Peyer's patch (tissue), 4 donors: Measurements from ENCODE around the gene ORC1. TPM values are rescaled to one million over a fixed set of nuclear protein-coding genes. Genes with fewer than 3 reads are reported as not detected.

ENCODE experiments used
- DNase-seq, 3 donors: peaks; one replicate each; pipeline ENCODE4 v3.0.0-alpha.2; 2017 to 2019
- H3K27ac ChIP-seq, 4 donors: fragments of 200-600 bp; sonication (generic); one replicate each; pipeline ENCODE4 v1.5.1; 2016 to 2019
- H3K27me3 ChIP-seq, 2 donors: fragments of 200-600 bp; sonication (generic); one replicate each; pipeline ENCODE4 v1.5.1; 2019
- H3K36me3 ChIP-seq, 3 donors: fragments of 200-600 bp; sonication (generic); one replicate each; pipeline ENCODE4 v1.5.1; 2016 to 2019
- H3K4me1 ChIP-seq, 4 donors: fragments of 200-600 bp; sonication (generic); one replicate each; pipeline ENCODE4 v1.5.1; 2016 to 2019
- H3K4me3 ChIP-seq, 4 donors: fragments of 200-600 bp; sonication (generic); 1 replicate in 3 of 4; 2 replicates in 1 of 4; pipeline ENCODE4 v1.5.1; 2016 to 2019; ENCODE audit warnings: mild to moderate bottlenecking in 1 of 4
- H3K9me3 ChIP-seq, 4 donors: fragments of 200-600 bp; sonication (generic); one replicate each; pipeline ENCODE4 v1.5.1; 2016 to 2019; ENCODE audit warnings: mild to moderate bottlenecking in 1 of 4
- POLR2A ChIP-seq, 2 donors: fragments of 450-650 bp; IDR thresholded peaks; one replicate each; pipeline ENCODE4 v1.5.1; 2017; ENCODE audit warnings: antibody characterized with exemption in 2 of 2, mild to moderate bottlenecking in 2 of 2, moderate library complexity in 2 of 2
- total RNA-seq, 4 donors: library from RNA; depleted of rRNA; stranded (reverse); fragments of >200 nt; gene quantifications; one replicate each; pipeline ENCODE4 v1.1.0, GENCODE V29; 2016
- TF ChIP-seq, protein P1 (sequence below), 6 experiments: fragments of 450-650 bp in 4 of 6; fragments of 200-600 bp in 2 of 6; sonication (generic) in 1 of 6; IDR thresholded peaks; one replicate each; pipeline ENCODE4 v1.5.1; 2017 to 2019; ENCODE audit warnings: antibody characterized with exemption in 6 of 6, mild to moderate bottlenecking in 3 of 6, moderate library complexity in 1 of 6

Gene ORC1
- total RNA-seq, 4 donors from 2014 or later, result 1.5 to 19.0 (median 3.7) TPM

DNA sequence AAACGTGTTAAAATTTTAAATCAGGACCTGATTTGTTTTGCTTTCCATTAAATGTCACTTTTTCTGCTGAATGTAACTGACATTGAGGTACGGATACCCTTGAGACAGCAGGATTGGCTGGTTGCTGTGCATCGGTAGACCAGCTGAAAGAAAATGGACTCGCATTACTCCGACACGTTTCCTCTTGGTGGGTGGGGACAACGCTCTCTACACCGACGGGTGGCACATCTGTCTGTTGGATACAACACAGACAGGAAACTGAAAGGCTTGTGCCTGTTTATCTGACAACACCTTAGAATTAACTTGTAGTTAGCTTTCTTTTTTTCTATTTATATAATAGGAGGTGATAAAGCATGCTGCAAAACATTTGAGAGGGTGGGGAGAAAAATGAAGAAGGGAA, 19.5 kb upstream of the ORC1 start:
- peaks cover 0 to 15% (median 0%) of the 10 kb centered on the region in 3 donors for H3K36me3 ChIP-seq
- H3K4me1 ChIP-seq, result peaks cover 0 to 7% (median 0%) of the 10 kb centered on the region in 4 donors
- TF ChIP-seq POLR2A (IDR thresholded peaks at IDR 0.05), result no peak
- TF ChIP-seq, protein P1, sequence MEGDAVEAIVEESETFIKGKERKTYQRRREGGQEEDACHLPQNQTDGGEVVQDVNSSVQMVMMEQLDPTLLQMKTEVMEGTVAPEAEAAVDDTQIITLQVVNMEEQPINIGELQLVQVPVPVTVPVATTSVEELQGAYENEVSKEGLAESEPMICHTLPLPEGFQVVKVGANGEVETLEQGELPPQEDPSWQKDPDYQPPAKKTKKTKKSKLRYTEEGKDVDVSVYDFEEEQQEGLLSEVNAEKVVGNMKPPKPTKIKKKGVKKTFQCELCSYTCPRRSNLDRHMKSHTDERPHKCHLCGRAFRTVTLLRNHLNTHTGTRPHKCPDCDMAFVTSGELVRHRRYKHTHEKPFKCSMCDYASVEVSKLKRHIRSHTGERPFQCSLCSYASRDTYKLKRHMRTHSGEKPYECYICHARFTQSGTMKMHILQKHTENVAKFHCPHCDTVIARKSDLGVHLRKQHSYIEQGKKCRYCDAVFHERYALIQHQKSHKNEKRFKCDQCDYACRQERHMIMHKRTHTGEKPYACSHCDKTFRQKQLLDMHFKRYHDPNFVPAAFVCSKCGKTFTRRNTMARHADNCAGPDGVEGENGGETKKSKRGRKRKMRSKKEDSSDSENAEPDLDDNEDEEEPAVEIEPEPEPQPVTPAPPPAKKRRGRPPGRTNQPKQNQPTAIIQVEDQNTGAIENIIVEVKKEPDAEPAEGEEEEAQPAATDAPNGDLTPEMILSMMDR (IDR thresholded peaks at IDR 0.05), result no peak
- H3K4me3 ChIP-seq, result no peak overlapping the region
- DNase-seq, result peak in 2 of 3 donors; percentile 44 to 58
- no peaks in the 10 kb centered on the region for H3K9me3 ChIP-seq
- peak overlapping the region in 1 of 4 donors; percentile 6 for H3K27ac ChIP-seq
- no peaks in the 10 kb centered on the region for H3K27me3 ChIP-seq

- H3K27me3 ChIP-seq, result no peaks in the 10 kb centered on the region
- TF ChIP-seq, protein P1 (IDR thresholded peaks at IDR 0.05), result no peak
- no peak for TF ChIP-seq POLR2A (IDR thresholded peaks at IDR 0.05)
- peaks cover 0 to 7% (median 0%) of the 10 kb centered on the region in 4 donors for H3K4me1 ChIP-seq
- H3K4me3 ChIP-seq, result no peak overlapping the region
- no peak for DNase-seq
- no peak overlapping the region for H3K27ac ChIP-seq
- H3K9me3 ChIP-seq, result no peaks in the 10 kb centered on the region
- H3K36me3 ChIP-seq, result peaks cover 0 to 22% (median 0%) of the 10 kb centered on the region in 3 donors
These were observed 18.8 kb upstream of the ORC1 start for GRCh38 chr1:52423055-52423454.

GRCh38 chr1:52420713-52421112, 16.5 kb upstream of the ORC1 start:
- Histone ChIP-seq H3K4me3 (no peak overlapping the region), H3K27ac (no peak overlapping the region)

DNA sequence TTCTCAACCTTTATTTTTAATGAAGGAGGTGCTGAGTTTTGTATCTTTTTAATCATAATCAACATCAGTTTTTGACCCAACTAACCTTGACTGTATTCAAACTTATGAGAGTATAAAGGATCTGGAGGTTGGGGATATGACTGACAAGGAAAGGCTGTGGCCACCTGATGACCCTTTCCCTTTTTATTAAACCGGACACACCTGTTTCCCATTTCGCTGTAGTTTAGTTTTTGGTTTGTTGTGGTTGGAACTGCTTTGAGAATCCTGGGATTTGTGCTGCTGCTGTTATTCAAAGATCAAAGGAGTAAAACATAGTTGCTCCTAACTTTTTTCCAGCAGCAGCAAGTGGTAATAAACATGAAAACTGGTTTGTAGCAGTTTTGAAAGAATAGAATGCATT, 12.6 kb upstream of the ORC1 start:
- H3K27ac ChIP-seq, result no peak overlapping the region
- H3K27me3 ChIP-seq, result no peaks in the 10 kb centered on the region
- H3K4me3 ChIP-seq, result no peak overlapping the region
- DNase-seq, result no peak
- H3K9me3 ChIP-seq, result no peaks in the 10 kb centered on the region
- TF ChIP-seq, protein P1 (IDR thresholded peaks at IDR 0.05), result no peak
- TF ChIP-seq POLR2A (IDR thresholded peaks at IDR 0.05), result no peak
- H3K36me3 ChIP-seq, result peaks cover 0 to 73% (median 8%) of the 10 kb centered on the region in 3 donors
- peaks cover 0 to 15% (median 0%) of the 10 kb centered on the region in 4 donors for H3K4me1 ChIP-seq

More at GRCh38 chr1:52420713-52421112, 16.5 kb upstream of the ORC1 start:
- peaks cover 0 to 45% (median 0%) of the 10 kb centered on the region in 3 donors for H3K36me3 ChIP-seq
- peaks cover 0 to 7% (median 0%) of the 10 kb centered on the region in 4 donors for H3K4me1 ChIP-seq
- H3K9me3 ChIP-seq, result no peaks in the 10 kb centered on the region
- TF ChIP-seq POLR2A (IDR thresholded peaks at IDR 0.05), result no peak
- TF ChIP-seq, protein P1 (IDR thresholded peaks at IDR 0.05), result no peak
- H3K27me3 ChIP-seq, result no peaks in the 10 kb centered on the region
- no peak for DNase-seq

DNA sequence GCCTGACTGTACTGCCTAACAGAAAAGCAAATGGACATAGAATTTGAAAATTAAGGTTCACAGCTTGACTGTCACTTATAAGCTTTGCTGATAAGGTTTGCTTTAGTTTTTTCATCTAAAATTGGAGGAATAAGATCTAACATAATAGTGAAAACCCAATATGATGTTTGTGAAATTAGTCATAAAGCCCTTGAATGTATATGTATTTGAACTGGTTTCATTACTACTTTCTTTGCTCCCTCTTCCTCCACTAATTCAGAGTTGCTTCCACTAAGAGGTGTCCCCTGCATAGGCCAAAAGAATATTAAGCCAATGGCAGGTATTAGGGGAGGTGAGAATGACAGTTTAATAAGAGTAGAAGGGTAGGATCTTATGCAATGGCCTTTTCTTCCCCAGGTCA, 10.7 kb upstream of the ORC1 start:
- TF ChIP-seq, protein P1 (IDR thresholded peaks at IDR 0.05), result no peak
- no peak for TF ChIP-seq POLR2A (IDR thresholded peaks at IDR 0.05)
- DNase-seq, result no peak
- no peaks in the 10 kb centered on the region for H3K9me3 ChIP-seq
- H3K27ac ChIP-seq, result peak overlapping the region in 1 of 4 donors; percentile 83
- no peaks in the 10 kb centered on the region for H3K27me3 ChIP-seq
- H3K4me3 ChIP-seq, result no peak overlapping the region
- H3K36me3 ChIP-seq, result peaks cover 0 to 92% (median 8%) of the 10 kb centered on the region in 3 donors
- peaks cover 0 to 14% (median 0%) of the 10 kb centered on the region in 4 donors for H3K4me1 ChIP-seq
